SK-N-DZ (cell line): ENCODE measurements around the gene ARHGAP33. TPM values are rescaled to one million over a fixed set of nuclear protein-coding genes. Genes with fewer than 3 reads are reported as not detected.
A peak's percentile ranks its signal among the peaks of the same experiment; 100 is the strongest.

Experiments
- DNase-seq: peaks from one replicate; pipeline ENCODE4 v3.0.0-alpha.2; 2015; ENCODE audit warnings: low spot score
- polyA plus RNA-seq, 2 experiments: library from polyadenylated mRNA; depleted of rRNA; stranded (reverse); fragments of >200 nt; gene quantifications; 2 replicates each; pipeline ENCODE4 v1.2.3, GENCODE V29; 2014

Gene ARHGAP33
- polyA plus RNA-seq (2014; cell fraction: cytosol; rRNA removed): 8.0 and 18.4 TPM in 2 replicates
- polyA plus RNA-seq (2014; cell fraction: nucleus; rRNA removed): 68.8 and 86.8 TPM in 2 replicates

GRCh38 chr19:35775298-35776101 lies at the start of gene ARHGAP33:
ARHGAP33 (plus strand) TSS chr19:35775564; CDS start chr19:35775659, 95 bp downstream.
- peak; percentile 96 for DNase-seq

- DNase-seq: no peak
These were observed 48.1 kb upstream of the ARHGAP33 start for GRCh38 chr19:35727053-35727955.

GRCh38 chr19:35727956-35728706 lies 47.2 kb upstream of the ARHGAP33 start:
- no peak for DNase-seq

GRCh38 chr19:35729021-35729420 lies 46.3 kb upstream of the ARHGAP33 start:
- no peak for DNase-seq

GRCh38 chr19:35729763-35730162 lies 45.6 kb upstream of the ARHGAP33 start:
- DNase-seq: no peak

GRCh38 chr19:35730326-35730725 lies 45.0 kb upstream of the ARHGAP33 start:
- DNase-seq: no peak

- no peak for DNase-seq
These were observed 44.0 kb upstream of the ARHGAP33 start for GRCh38 chr19:35731353-35731752.

GRCh38 chr19:35731779-35732405 lies 43.5 kb upstream of the ARHGAP33 start:
- DNase-seq: no peak

- no peak for DNase-seq
These were observed 42.7 kb upstream of the ARHGAP33 start for GRCh38 chr19:35732540-35733179.

- no peak for DNase-seq
These were observed 41.9 kb upstream of the ARHGAP33 start for GRCh38 chr19:35733180-35734125.

GRCh38 chr19:35734273-35734672 lies 41.1 kb upstream of the ARHGAP33 start:
- no peak for DNase-seq

- no peak for DNase-seq
These were observed 40.5 kb upstream of the ARHGAP33 start for GRCh38 chr19:35734889-35735288.

GRCh38 chr19:35736913-35737886 lies 38.2 kb upstream of the ARHGAP33 start:
- DNase-seq: no peak

- no peak for DNase-seq
These were observed 37.1 kb upstream of the ARHGAP33 start for GRCh38 chr19:35738021-35738886.

- DNase-seq: no peak
These were observed 36.5 kb upstream of the ARHGAP33 start for GRCh38 chr19:35738887-35739229.

GRCh38 chr19:35739275-35740107 lies 35.9 kb upstream of the ARHGAP33 start:
- no peak for DNase-seq

GRCh38 chr19:35740108-35740422 lies 35.3 kb upstream of the ARHGAP33 start:
- no peak for DNase-seq
